Activated T-helper 1 cell treated with anti-CD3 and anti-CD28 coated beads, Interleukin-12 subunit alpha, Interleukin-12 subunit beta, Interleukin-2, Interleukin-4 antibody, amounts not matched to agents 30 ng/mL and 10 ng/mL and 1 ng/mL, durations not matched to agents 14 hours and 24 hours and 36 hours (primary cell): ENCODE data around the gene SYPL1. TPM values are rescaled to one million over a fixed set of nuclear protein-coding genes. Genes with fewer than 3 reads are reported as not detected.
"Not testable (repeated sequence)": the region's sequence is repeated elsewhere in the genome, so short reads cannot be mapped to it uniquely, and the experiment has no call there.

Experiments
- DNase-seq: peaks from one replicate; pipeline ENCODE4 v3.0.0; 2021; ENCODE audit warnings: low spot score
- H3K27ac Mint-ChIP-seq: one replicate; pipeline ENCODE4 v1.8.0; 2021; ENCODE audit warnings: mild to moderate bottlenecking, mixed read lengths
- H3K27me3 Mint-ChIP-seq: one replicate; pipeline ENCODE4 v1.8.0; 2022; ENCODE audit warnings: mild to moderate bottlenecking, moderate library complexity, mixed read lengths; ENCODE audit not compliant: insufficient read depth
- H3K36me3 Mint-ChIP-seq: one replicate; pipeline ENCODE4 v1.8.0; 2021; ENCODE audit warnings: low read depth, mixed read lengths
- H3K4me1 Mint-ChIP-seq: one replicate; pipeline ENCODE4 v1.8.0; 2021; ENCODE audit warnings: low read depth, mixed read lengths
- H3K4me3 Mint-ChIP-seq: one replicate; pipeline ENCODE4 v1.8.0; 2021; ENCODE audit warnings: mild to moderate bottlenecking, moderate library complexity, mixed read lengths
- H3K9me3 Mint-ChIP-seq: one replicate; pipeline ENCODE4 v1.8.0; 2021; ENCODE audit warnings: mixed read lengths
- intact Hi-C: fragments of 100-400 bp; cut with micrococcal nuclease; formaldehyde crosslinking; loops from one replicate; pipeline ENCODE4 v1.15.1; 2024
- total RNA-seq: library from RNA; stranded (reverse); gene quantifications from 2 replicates; pipeline ENCODE4 v1.2.3, GENCODE V29; 2022

The SYPL1 gene
- total RNA-seq, result 22.3 and 24.9 TPM in 2 replicates

DNA sequence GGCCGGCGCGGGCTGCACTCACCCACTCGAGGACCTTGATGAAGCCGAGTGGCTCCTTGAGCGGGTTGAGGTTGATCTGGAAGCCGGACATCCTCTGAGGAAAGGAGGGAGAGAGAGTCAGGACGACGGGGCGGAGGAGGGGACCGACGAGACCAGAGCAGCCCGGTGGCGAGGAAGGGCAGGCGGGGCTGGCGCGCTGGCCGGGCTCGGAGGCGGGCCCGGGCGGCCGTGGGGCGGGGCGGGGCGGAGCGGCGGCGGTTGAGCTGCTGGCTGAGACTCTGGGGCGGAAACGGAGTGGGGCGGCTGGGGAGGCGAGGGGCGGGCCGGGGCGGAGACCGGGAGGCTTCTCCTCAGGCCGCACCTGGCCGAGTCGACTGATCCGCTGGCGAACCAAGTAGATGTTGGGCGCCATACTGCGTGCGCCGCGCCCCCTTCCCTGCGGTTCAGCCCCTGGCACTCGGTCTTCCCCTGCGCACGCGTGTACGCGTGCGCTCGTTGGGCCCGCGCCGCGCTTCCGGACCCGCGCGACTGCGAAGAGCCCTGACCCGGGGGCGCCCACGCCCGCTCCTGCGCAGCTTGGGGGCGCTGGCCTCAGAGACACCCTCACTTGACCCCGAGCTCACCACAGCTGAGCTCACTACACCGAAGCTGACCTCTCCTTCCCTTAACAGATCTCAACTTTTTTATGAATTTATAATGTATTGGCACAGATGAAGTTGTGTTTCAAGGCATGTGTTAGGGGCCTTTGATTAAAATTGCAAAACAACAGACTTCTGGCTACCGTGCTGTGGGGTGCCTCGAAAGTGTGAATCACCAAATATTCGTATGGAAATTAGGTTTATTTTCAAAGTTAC lies at the start of gene SYPL1:
Gene SYPL1, minus strand, starts transcription at position 195 of the 854 bp plus-strand sequence. Its CDS starts 104 bp downstream, at position 91.
- H3K27ac Mint-ChIP-seq, result peak within 1 kb of the TSS; percentile 88
- no peaks in the 10 kb centered on the region for H3K27me3 Mint-ChIP-seq
- peaks cover 5% of the 10 kb centered on the region for H3K36me3 Mint-ChIP-seq
- peak; percentile 86 for DNase-seq
- peaks cover 47% of the 10 kb centered on the region for H3K4me1 Mint-ChIP-seq
- peak within 1 kb of the TSS; percentile 86 for H3K4me3 Mint-ChIP-seq
- no peaks in the 10 kb centered on the region for H3K9me3 Mint-ChIP-seq
- intact Hi-C loops, result loop anchor here (2.0 to 5.0 kb wide), 8 partner anchors 56 to 1630 kb away; partner anchors contain the start of genes CBLL1, HBP1 and NAMPT

DNA sequence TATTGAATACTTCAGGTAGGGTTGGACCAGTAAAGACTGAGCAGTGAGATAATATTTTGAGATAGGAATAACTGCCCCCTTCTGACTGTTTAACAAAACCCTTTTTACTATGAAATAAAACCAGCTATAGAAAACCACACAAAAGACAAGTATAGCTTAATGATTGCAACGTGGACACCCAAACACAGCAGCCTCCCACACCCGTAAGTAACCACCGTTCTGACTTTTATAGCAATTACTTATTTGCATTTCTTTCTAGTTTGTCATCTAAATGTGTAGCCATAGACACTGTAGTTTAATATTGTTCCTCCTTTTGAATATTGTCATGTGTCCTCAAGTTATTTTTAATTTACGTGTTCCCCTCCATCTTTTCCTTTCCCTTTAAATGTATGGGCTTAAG lies 42.9 kb upstream of the SYPL1 start:
- Mint-ChIP-seq H3K36me3 (no peaks in the 10 kb centered on the region), H3K9me3 (no peaks in the 10 kb centered on the region), H3K27me3 (peaks cover 44% of the 10 kb centered on the region), H3K4me3 (no peak overlapping the region), H3K27ac (no peak overlapping the region), H3K4me1 (no peaks in the 10 kb centered on the region)
- no peak for DNase-seq
- intact Hi-C loops, result loop anchor here (2.0 to 10.0 kb wide), 2 partner anchors 44 to 500 kb away; no protein-coding TSS in a partner anchor

DNA sequence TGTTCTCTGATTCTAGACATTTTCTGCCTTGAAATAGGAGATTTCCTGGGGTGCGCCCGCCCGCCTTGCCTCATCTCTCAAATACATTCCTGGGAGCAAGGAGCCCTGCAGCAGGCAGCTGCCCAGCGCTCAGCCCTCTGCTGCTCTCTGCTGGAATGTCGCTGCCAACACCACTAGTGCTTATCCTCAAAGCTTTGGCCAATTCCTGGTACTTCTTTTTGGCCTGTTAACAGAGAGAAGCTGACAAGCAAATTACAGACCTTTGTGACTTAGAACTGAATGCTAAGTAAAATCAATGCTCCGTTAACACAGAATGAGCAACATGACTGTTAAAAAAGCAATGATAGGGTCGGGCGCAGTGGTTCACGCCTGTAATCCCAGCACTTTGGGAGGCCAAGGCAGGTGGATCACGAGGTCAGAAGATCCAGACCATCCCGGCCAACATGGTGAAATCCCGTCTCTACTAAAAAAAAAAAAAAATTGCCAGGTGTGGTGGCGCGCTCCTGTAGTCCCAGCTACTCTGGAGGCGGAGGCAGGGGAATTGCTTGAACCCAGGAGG lies 41.9 kb upstream of the SYPL1 start:
- Mint-ChIP-seq H3K4me1 (no peaks in the 10 kb centered on the region), H3K4me3 (no peak overlapping the region), H3K9me3 (no peaks in the 10 kb centered on the region), H3K27me3 (peaks cover 41% of the 10 kb centered on the region), H3K36me3 (no peaks in the 10 kb centered on the region), H3K27ac (peak overlapping the region; percentile 13)
- intact Hi-C loops, result loop anchor here (1.0 to 10.0 kb wide), 3 partner anchors 43 to 499 kb away; no protein-coding TSS in a partner anchor
- peak; percentile 57 for DNase-seq

DNA sequence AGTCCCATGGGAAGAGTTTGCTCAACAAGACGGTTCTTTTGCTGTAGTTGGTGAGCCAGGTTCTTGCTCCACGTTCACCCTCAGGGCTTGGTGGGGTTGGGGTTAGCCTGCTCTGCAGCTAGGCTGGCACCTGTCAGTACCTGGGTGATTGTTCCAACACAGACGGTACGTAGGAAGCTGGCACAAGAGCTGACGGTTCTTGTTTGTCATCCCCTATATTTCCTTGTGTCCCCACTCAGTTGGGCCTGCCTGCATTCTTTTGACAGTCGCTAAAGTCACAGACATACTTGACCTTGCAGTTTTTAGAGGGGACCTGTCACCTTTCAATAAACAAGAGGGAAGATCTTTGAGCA lies 40.2 kb upstream of the SYPL1 start:
- Mint-ChIP-seq H3K27ac (no peak overlapping the region), H3K9me3 (no peaks in the 10 kb centered on the region), H3K4me3 (no peak overlapping the region), H3K36me3 (no peaks in the 10 kb centered on the region), H3K27me3 (peaks cover 34% of the 10 kb centered on the region), H3K4me1 (no peaks in the 10 kb centered on the region)
- DNase-seq, result no peak
- intact Hi-C loops, result loop anchor here (10.0 kb wide), 1 partner anchor 497 kb away; no protein-coding TSS in a partner anchor

DNA sequence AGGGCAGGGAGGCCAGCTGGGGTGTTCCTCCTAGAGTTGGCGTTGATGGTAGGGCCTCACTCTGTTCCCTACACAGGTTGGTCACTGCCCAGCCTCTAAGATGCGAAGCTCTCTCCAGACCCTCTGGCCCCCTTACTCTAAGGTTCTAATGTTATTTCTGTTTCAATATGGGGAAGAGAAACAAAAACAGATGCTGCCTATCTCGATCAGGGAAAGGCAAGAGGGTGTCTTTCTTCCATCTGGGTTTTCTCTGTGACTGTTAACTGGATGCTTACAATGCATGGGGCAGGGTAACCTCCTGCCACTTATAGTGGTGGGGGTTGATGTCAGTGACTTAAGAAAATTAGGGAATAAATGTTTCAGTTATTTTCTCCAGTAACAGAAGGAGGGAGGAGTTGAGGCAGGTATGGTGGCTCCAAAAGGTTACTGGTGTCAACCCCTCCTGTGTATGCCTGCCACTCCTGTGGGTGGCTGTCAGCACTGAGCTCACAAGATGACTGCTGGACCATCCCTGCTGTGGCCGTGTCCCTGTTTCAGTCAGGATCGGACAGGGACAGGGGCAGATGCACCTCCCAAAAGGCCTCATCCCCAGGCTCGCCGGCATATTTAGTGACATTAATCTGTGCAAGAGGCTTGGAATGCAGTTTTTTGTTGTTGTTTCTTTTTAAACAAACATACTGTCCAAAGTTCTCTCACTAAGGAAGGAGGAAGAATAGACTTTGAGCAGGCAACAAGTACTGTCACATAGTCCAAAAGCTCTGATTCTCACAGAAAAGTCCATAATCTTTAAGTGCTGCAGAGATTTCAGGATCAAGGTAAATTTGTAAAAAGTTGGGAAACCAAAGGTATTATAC lies 39.6 kb upstream of the SYPL1 start:
- H3K4me1 Mint-ChIP-seq, result no peaks in the 10 kb centered on the region
- no peak overlapping the region for H3K4me3 Mint-ChIP-seq
- no peaks in the 10 kb centered on the region for H3K36me3 Mint-ChIP-seq

DNA sequence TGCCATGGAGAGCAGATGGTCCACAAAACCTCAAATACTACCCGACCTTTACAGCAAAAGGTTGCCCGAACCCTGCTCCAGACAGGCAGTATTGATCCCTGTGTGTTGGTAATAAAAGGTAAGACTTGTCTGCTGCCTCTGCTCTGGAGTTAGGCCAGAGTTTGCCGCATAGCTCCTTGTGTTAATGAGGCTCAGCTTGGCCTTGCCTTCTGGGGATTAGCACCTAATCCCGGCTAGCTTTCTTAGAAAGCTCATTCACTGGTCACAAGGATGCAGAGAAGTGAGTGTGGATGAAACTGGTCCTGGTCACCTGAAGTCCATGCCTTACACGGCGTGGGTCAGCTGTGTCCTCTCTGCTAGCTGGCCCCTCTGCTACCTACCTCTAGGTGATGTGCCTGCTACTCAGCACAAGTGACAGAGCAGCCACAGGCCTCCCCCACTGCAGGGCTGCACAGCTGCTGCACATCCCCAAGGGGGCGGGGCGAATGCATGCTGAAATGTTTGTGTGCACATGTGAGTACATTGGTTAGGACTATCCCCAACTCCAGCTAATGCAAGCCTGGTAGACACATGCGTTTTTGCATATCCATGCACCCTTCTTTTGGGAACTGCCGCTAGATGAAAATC lies 31.7 kb upstream of the SYPL1 start:
- H3K4me1 Mint-ChIP-seq, result no peaks in the 10 kb centered on the region
- H3K27me3 Mint-ChIP-seq, result peaks cover 23% of the 10 kb centered on the region
- intact Hi-C loops, result no loop called here
- DNase-seq, result no peak
- no peaks in the 10 kb centered on the region for H3K9me3 Mint-ChIP-seq
- no peak overlapping the region for H3K4me3 Mint-ChIP-seq
- H3K36me3 Mint-ChIP-seq, result no peaks in the 10 kb centered on the region
- H3K27ac Mint-ChIP-seq, result no peak overlapping the region

More for the DNA sequence above, 39.6 kb upstream of the SYPL1 start:
- no peak overlapping the region for H3K27ac Mint-ChIP-seq
- peaks cover 30% of the 10 kb centered on the region for H3K27me3 Mint-ChIP-seq
- DNase-seq, result no peak
- no peaks in the 10 kb centered on the region for H3K9me3 Mint-ChIP-seq
- intact Hi-C loops, result loop anchor here (10.0 kb wide), 1 partner anchor 497 kb away; no protein-coding TSS in a partner anchor

DNA sequence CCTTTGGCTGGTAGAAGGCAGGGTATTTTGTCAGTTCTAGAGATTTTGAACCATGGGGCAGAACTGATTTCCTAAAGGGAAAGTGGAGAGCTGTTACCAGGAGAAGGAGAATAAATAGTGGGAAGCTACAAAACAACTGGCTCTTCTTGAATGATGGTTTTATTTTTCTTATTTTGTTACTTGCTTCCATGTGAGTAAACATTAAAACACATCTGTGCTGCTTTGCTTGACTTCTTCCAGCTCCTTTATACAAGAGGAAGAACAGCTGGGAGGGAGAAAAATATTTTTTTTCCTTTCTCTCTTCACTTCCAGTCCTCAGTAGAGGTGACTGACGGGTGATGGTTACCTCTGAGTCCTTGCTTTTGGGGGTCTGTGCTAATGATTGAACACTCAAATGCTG lies 30.0 kb upstream of the SYPL1 start:
- DNase-seq, result no peak
- Mint-ChIP-seq H3K36me3 (no peaks in the 10 kb centered on the region), H3K27me3 (peaks cover 21% of the 10 kb centered on the region), H3K9me3 (no peaks in the 10 kb centered on the region), H3K4me1 (no peaks in the 10 kb centered on the region), H3K27ac (no peak overlapping the region), H3K4me3 (no peak overlapping the region)
- intact Hi-C loops, result no loop called here

DNA sequence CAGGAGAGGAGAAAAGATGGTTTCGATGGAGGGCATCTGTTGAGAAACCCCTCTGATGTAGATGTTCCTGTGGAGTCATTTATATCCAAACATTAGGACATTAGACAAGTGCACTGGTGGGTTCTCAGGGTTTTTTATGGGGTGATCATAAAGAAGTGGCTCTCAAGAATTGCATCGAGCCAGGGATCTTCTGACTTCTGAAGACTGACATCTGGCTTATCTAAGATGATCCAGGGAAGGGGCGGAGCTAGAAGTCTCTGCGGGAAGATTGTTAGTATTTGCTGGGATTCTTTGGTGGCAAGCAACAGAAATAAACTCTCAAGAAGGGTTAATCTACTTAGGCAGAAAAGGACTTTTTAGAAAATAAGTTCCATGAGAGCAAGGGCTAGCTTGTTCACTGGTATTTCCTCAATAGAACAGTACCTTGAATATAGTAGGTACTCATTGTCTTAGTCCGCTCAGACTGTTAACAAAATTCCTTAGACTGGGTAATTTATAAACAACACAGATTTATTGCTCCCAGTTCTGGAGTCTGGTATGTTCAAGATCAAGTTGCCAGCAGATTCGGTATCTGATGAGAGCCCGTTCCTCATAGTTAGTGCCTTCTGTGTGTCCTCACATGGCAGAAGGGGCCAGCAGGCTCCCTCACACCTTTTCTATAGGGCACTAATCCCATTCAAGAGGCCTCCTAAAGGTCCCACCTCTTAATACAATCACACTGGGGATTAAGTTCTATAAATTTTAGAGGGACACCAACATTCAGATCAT lies 28.5 kb upstream of the SYPL1 start:
- H3K27me3 Mint-ChIP-seq, result peaks cover 21% of the 10 kb centered on the region
- DNase-seq, result no peak
- H3K27ac Mint-ChIP-seq, result no peak overlapping the region
- no peak overlapping the region for H3K4me3 Mint-ChIP-seq
- H3K4me1 Mint-ChIP-seq, result no peaks in the 10 kb centered on the region
- intact Hi-C loops, result no loop called here
- H3K9me3 Mint-ChIP-seq, result no peaks in the 10 kb centered on the region
- H3K36me3 Mint-ChIP-seq, result no peaks in the 10 kb centered on the region

DNA sequence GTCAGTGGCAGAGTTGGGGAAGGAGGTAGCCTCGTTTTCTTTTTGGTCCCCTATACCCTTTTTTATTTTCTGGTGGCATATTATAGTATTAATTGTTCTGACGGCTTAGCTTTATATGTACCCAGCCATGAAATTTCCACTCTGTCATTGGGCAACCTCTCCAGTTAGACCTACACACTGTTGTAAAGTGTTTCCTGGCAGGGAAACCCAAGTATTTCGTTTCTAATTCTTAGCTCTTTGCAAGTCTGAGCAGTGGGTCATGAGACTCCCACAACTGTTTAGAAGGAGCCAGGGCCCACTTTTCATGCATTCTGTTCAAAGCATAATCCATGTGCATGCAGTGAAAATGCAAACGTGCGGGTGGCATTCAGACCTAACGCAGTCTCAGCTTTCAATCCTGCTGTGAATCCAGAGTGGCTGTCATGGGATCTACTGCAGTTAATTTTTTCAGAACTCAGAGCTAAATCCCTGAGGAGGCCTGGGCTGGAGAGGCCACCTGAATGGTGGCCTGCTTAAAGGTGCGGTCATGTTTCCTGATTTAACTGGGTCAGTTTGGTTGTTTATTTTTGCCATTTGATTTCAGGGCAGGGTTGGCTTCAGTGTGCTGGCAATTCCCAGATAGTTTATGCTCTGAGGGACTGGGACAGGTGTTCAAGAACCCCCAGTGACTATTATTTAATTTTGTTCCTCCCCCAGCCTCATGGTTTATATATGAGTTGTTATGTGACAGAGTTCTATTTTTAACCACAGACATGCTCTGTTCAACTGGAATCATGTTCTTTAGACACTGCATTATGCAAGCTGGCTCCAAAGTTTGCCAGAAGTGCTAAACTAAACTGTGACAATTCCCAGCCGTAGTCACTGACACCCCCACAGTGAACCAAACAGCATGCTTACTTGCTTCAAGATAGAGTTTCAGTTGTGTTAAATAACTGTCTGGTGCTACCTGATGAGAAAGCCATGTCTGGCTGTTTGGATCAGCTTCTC lies 27.4 kb upstream of the SYPL1 start:
- Mint-ChIP-seq H3K36me3 (no peaks in the 10 kb centered on the region), H3K4me3 (no peak overlapping the region), H3K27ac (no peak overlapping the region), H3K4me1 (no peaks in the 10 kb centered on the region), H3K9me3 (no peaks in the 10 kb centered on the region), H3K27me3 (peaks cover 21% of the 10 kb centered on the region)
- intact Hi-C loops, result no loop called here
- DNase-seq, result no peak

DNA sequence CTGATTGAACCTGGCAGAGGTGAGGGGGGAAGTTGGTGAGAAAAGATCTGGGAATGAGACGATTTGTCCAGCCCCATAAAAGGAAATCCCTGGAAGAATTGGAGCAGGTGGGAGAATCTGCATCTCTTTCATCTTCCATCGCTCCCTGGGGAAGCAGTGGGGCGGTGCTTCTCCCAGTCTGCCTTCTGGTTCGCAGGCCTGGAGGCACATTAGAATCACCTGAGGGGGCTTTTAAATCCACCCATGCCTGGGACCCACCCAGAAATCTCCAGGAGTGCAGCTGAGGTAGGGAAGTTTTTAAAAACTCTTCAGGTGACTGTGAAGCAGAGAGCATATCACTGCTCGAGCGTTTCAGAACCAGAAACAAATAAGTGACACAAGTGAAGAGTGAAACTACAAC lies 26.7 kb upstream of the SYPL1 start:
- no peak for DNase-seq
- intact Hi-C loops, result no loop called here
- Mint-ChIP-seq H3K4me1 (no peaks in the 10 kb centered on the region), H3K36me3 (no peaks in the 10 kb centered on the region), H3K27ac (no peak overlapping the region), H3K9me3 (no peaks in the 10 kb centered on the region), H3K4me3 (no peak overlapping the region), H3K27me3 (peaks cover 21% of the 10 kb centered on the region)

DNA sequence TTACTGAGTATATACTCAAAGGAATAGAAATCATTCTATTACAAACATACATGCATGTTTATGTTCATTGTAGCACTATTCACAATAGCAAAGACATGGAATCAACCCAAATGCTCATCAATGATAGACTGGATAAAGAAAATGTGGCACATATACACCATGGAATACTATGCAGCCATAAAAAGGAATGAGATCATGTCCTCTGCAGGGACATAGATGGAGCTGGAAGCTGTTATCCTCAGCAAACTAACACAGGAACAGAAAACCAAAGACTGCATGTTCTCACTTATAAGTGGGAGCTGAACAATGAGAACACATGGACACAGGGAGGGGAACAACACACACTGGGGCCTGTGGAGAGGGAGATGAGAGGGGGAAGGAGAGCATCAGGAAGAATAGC lies 26.1 kb upstream of the SYPL1 start:
- not testable (repeated sequence) for H3K36me3 Mint-ChIP-seq, H3K4me3 Mint-ChIP-seq, H3K9me3 Mint-ChIP-seq

More for the DNA sequence above, 26.1 kb upstream of the SYPL1 start:
- H3K27ac Mint-ChIP-seq, DNase-seq, H3K4me1 Mint-ChIP-seq, intact Hi-C loops: not testable (repeated sequence)
- peaks cover 22% of the 10 kb centered on the region for H3K27me3 Mint-ChIP-seq
